WTC11 (cell line): ENCODE data around the gene ATP1B3.
A peak's percentile ranks its signal among the peaks of the same experiment; 100 is the strongest.

ENCODE experiments used
- CREM ChIP-seq: sonication (generic); formaldehyde crosslinking; IDR thresholded peaks from 2 replicates; pipeline ENCODE4 v1.8.1; 2022; ENCODE audit warnings: mild to moderate bottlenecking, missing genetic modification reagents, moderate library complexity
- TF ChIP-seq, protein P1 (sequence below): fragments of 250-450 bp; sonication (Bioruptor Pico); IDR thresholded peaks from 2 replicates; pipeline ENCODE4 v1.8.0; 2021; ENCODE audit warnings: mild to moderate bottlenecking
- TF ChIP-seq, protein P2 (sequence below): sonication (generic); formaldehyde crosslinking; conservative IDR thresholded peaks from 2 replicates; pipeline ENCODE4 v1.8.1; 2022; ENCODE audit warnings: mild to moderate bottlenecking, missing genetic modification reagents
- TF ChIP-seq, protein P3 (sequence below): sonication (generic); formaldehyde crosslinking; IDR thresholded peaks from 2 replicates; pipeline ENCODE4 v1.8.1; 2023; ENCODE audit warnings: mild to moderate bottlenecking, missing genetic modification reagents, moderate library complexity

DNA sequence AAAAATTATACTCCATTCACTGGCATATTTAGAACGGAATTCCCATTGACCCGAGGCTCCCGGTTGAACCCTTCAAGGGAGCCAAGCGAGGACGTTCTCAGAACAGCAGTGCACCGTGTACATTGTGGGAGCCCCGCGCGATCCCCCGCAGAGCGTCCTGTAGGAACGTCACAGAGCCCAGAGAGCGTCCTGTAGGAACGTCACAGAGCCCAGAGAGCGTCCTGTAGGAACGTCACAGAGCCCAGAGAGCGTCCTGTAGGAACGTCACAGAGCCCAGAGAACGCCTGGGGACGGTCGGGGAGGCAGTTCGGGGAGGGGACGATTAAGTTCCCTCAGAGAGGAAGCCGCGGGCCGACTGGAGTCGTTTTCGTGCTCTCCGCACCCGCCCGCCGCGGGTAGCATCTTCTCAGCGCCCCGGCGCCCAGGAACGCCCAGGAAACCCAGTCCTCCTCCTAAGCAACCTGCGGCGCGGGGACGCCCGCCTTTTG, 506 bp upstream of the ATP1B3 start:
- TF ChIP-seq, protein P1, sequence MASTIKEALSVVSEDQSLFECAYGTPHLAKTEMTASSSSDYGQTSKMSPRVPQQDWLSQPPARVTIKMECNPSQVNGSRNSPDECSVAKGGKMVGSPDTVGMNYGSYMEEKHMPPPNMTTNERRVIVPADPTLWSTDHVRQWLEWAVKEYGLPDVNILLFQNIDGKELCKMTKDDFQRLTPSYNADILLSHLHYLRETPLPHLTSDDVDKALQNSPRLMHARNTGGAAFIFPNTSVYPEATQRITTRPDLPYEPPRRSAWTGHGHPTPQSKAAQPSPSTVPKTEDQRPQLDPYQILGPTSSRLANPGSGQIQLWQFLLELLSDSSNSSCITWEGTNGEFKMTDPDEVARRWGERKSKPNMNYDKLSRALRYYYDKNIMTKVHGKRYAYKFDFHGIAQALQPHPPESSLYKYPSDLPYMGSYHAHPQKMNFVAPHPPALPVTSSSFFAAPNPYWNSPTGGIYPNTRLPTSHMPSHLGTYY (CRISPR knock-in tag), result no peak
- TF ChIP-seq, protein P2, sequence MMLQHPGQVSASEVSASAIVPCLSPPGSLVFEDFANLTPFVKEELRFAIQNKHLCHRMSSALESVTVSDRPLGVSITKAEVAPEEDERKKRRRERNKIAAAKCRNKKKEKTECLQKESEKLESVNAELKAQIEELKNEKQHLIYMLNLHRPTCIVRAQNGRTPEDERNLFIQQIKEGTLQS, result no peak
- TF ChIP-seq, protein P3, sequence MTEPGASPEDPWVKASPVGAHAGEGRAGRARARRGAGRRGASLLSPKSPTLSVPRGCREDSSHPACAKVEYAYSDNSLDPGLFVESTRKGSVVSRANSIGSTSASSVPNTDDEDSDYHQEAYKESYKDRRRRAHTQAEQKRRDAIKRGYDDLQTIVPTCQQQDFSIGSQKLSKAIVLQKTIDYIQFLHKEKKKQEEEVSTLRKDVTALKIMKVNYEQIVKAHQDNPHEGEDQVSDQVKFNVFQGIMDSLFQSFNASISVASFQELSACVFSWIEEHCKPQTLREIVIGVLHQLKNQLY (CRISPR knock-in tag), result no peak
- TF ChIP-seq CREM, result peak; percentile 68; the same call in 1 of the 2 replicates
